Measurements from ENCODE around the gene SPDEF.

DNA sequence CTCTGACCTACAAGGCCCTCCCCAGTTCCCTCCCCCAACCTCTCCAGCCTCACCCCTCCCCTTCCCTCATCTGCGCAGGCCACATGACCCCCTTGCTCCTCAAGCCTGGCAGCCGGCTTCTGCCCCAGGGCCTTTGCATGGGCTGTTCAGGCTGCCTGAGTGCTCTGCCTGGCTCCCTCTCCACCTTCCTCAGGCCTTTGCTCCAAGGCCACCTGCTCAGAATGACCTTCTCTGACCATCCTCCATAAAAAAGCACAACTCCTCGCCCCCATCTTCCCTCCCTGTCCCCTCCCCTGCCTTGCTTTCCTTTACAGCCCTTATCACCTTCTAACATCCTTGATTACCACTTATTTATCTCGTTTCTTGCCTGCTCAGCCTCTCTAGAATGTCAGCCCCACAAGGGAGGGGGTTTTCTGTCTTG lies 38.7 kb downstream of the SPDEF start:
- TF ChIP-seq POLR2A (IDR thresholded peaks at IDR 0.05) (no peak), POLR2AphosphoS5 (IDR thresholded peaks at IDR 0.05) (no peak)
